Mesodermal cell (in vitro differentiated cells): ENCODE measurements around the gene UNCX.

Source experiments
- H3K27ac ChIP-seq: 2 replicates; pipeline ENCODE4 v1.7.0; 2013; ENCODE audit warnings: mild to moderate bottlenecking, low read depth, low read length, moderate library complexity; ENCODE audit not compliant: severe bottlenecking
- H3K36me3 ChIP-seq: 2 replicates; pipeline ENCODE4 v1.7.1; 2013; ENCODE audit warnings: mild to moderate bottlenecking, low read length, moderate library complexity; ENCODE audit not compliant: control insufficient read depth, insufficient read depth
- H3K4me1 ChIP-seq: one replicate; pipeline ENCODE4 v1.7.1; 2013; ENCODE audit warnings: mild to moderate bottlenecking, low read length; ENCODE audit not compliant: insufficient read depth, control insufficient read depth, poor library complexity, severe bottlenecking
- H3K4me3 ChIP-seq: 2 replicates; pipeline ENCODE4 v1.7.0; 2013; ENCODE audit warnings: low read length, control low read depth, mild to moderate bottlenecking; ENCODE audit not compliant: insufficient read depth, poor library complexity, severe bottlenecking; ENCODE audit errors: extremely low read depth
- H3K9me3 ChIP-seq: 2 replicates; pipeline ENCODE4 v1.7.1; 2013; ENCODE audit warnings: mild to moderate bottlenecking, low read length, moderate library complexity; ENCODE audit not compliant: control insufficient read depth
- WGBS, 2 experiments: methylation state at CpG; one replicate each; pipeline ENCODE4 v1.1.5; 2013; ENCODE audit warnings: missing lambda C conversion rate in 2 of 2; ENCODE audit not compliant: insufficient coverage in 2 of 2; 5-methylcytosine and 5-hydroxymethylcytosine counted together

The UNCX gene

GRCh38 chr7:1234049-1234880 is 1.6 kb downstream of the UNCX start:
- Histone ChIP-seq H3K4me1 (peaks cover 11% of the 10 kb centered on the region), H3K36me3 (no peaks in the 10 kb centered on the region), H3K27ac (no peak overlapping the region), H3K4me3 (no peak overlapping the region), H3K9me3 (no peaks in the 10 kb centered on the region)
- WGBS, 2 experiments = 0 to 2% methylated on average over 6 to 8 of the region's 30 CpGs

GRCh38 chr7:1234881-1235500 is 2.3 kb downstream of the UNCX start:
- peaks cover 11% of the 10 kb centered on the region for H3K4me1 ChIP-seq
- H3K9me3 ChIP-seq = no peaks in the 10 kb centered on the region
- no peaks in the 10 kb centered on the region for H3K36me3 ChIP-seq
- no peak overlapping the region for H3K4me3 ChIP-seq
- 1% methylated on average over 20 to 30 of the region's 37 CpGs for WGBS, 2 experiments
- H3K27ac ChIP-seq = no peak overlapping the region

GRCh38 chr7:1235501-1236131 is 2.9 kb downstream of the UNCX start:
- Histone ChIP-seq H3K9me3 (no peaks in the 10 kb centered on the region), H3K4me3 (no peak overlapping the region), H3K36me3 (no peaks in the 10 kb centered on the region), H3K4me1 (peaks cover 7% of the 10 kb centered on the region), H3K27ac (no peak overlapping the region)
- 1% methylated on average over 57 to 60 of the region's 66 CpGs for WGBS, 2 experiments

GRCh38 chr7:1236132-1236661 is 3.5 kb downstream of the UNCX start:
- no peaks in the 10 kb centered on the region for H3K36me3 ChIP-seq
- peaks cover 7% of the 10 kb centered on the region for H3K4me1 ChIP-seq
- WGBS, 2 experiments = 1% methylated on average over 59 to 74 of the region's 87 CpGs
- no peaks in the 10 kb centered on the region for H3K9me3 ChIP-seq
- H3K4me3 ChIP-seq = no peak overlapping the region
- no peak overlapping the region for H3K27ac ChIP-seq

GRCh38 chr7:1236831-1237701 is 4.4 kb downstream of the UNCX start:
- Histone ChIP-seq H3K27ac (no peak overlapping the region), H3K4me1 (peaks cover 7% of the 10 kb centered on the region), H3K9me3 (no peaks in the 10 kb centered on the region), H3K4me3 (no peak overlapping the region), H3K36me3 (no peaks in the 10 kb centered on the region)
- WGBS, 2 experiments = 0 to 2% methylated on average over 33 to 43 of the region's 83 CpGs

- no peak overlapping the region for H3K4me3 ChIP-seq
- H3K27ac ChIP-seq = no peak overlapping the region
- H3K4me1 ChIP-seq = peaks cover 7% of the 10 kb centered on the region
- no peaks in the 10 kb centered on the region for H3K9me3 ChIP-seq
- no peaks in the 10 kb centered on the region for H3K36me3 ChIP-seq
- 4 to 5% methylated on average over 15 to 18 of the region's 29 CpGs for WGBS, 2 experiments
Measured at GRCh38 chr7:1237704-1238255, 5.1 kb downstream of the UNCX start.

GRCh38 chr7:1238450-1238882 is 5.8 kb downstream of the UNCX start:
- H3K4me3 ChIP-seq = no peak overlapping the region
- H3K27ac ChIP-seq = no peak overlapping the region
- no peaks in the 10 kb centered on the region for H3K9me3 ChIP-seq
- H3K36me3 ChIP-seq = no peaks in the 10 kb centered on the region
- 0 to 1% methylated on average over 5 to 13 of the region's 21 CpGs for WGBS, 2 experiments
- H3K4me1 ChIP-seq = peaks cover 7% of the 10 kb centered on the region

- Histone ChIP-seq H3K4me3 (no peak overlapping the region), H3K36me3 (no peaks in the 10 kb centered on the region), H3K9me3 (no peaks in the 10 kb centered on the region), H3K4me1 (peaks cover 4% of the 10 kb centered on the region), H3K27ac (no peak overlapping the region)
- 0 to 9% methylated on average over 8 to 12 of the region's 27 CpGs for WGBS, 2 experiments
Measured at GRCh38 chr7:1238931-1239802, 6.5 kb downstream of the UNCX start.

- Histone ChIP-seq H3K36me3 (no peaks in the 10 kb centered on the region), H3K9me3 (no peaks in the 10 kb centered on the region), H3K4me1 (no peaks in the 10 kb centered on the region), H3K4me3 (no peak overlapping the region), H3K27ac (no peak overlapping the region)
- WGBS, 2 experiments = 1 to 2% methylated on average over 21 to 22 of the region's 29 CpGs
Measured at GRCh38 chr7:1239803-1240516, 7.3 kb downstream of the UNCX start.
